Hepatocyte (in vitro differentiated cells): ENCODE data around the gene MIEN1.

ENCODE experiments used
- EZH2 ChIP-seq: fragments of 200-600 bp; sonication (generic); IDR thresholded peaks from 2 replicates; pipeline ENCODE4 v1.6.1; 2016; ENCODE audit warnings: antibody characterized with exemption, mild to moderate bottlenecking, borderline replicate concordance
- EZH2phosphoT487 ChIP-seq: fragments of 200-600 bp; sonication (generic); IDR thresholded peaks from one replicate; pipeline ENCODE4 v1.6.1; 2018; ENCODE audit warnings: antibody characterized with exemption, mild to moderate bottlenecking, low read depth, moderate library complexity; ENCODE audit not compliant: unreplicated experiment, severe bottlenecking
- TF ChIP-seq, protein P1 (sequence below): fragments of 200-600 bp; sonication (generic); IDR thresholded peaks from 2 replicates; pipeline ENCODE4 v1.5.1; 2016; ENCODE audit warnings: antibody characterized with exemption, mild to moderate bottlenecking; ENCODE audit not compliant: poor library complexity

DNA sequence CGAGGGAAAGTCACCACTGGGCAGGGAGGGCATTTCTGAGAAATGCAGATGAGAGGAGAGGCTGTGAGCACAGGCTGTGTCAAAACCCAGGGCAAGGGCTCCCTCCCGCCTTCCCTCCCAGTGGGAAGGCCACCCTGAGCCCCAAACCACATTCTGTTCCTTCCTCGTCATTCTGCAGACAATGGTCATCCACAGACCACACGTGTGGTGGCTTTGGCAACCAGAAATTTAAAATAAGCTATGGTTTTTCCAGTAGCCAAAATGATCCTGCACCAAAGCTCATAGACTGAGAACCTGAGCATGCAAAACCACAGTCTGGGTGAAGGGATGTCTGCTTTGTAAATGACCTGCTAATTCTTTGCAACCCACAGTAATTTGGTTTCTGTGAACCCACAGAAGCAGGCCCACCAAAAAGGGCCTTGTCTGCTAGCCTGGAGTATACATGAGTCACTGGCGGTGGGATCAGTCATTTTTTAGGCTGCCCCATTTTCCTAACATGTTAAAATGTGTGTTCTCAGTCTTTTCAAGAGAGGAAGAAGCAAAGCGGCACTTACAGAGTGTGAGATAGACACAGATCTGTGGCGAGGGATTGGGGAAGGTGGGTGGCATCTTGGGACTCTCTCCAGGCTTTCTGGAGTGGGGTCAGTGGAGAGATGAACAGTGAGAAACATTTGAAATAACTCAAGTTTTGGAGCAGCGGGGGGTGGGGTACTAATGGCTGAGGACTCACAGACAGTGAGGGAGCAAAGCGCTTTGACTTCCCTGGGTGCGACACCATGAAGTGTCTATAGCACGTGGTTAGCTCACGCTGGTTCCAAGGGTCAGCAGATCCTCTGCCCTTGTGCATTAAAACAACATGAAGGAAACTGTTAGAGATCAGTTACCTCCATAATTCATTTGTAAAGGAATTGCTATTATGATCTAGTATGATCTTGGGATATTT is 27.9 kb upstream of the MIEN1 start:
- TF ChIP-seq, protein P1, sequence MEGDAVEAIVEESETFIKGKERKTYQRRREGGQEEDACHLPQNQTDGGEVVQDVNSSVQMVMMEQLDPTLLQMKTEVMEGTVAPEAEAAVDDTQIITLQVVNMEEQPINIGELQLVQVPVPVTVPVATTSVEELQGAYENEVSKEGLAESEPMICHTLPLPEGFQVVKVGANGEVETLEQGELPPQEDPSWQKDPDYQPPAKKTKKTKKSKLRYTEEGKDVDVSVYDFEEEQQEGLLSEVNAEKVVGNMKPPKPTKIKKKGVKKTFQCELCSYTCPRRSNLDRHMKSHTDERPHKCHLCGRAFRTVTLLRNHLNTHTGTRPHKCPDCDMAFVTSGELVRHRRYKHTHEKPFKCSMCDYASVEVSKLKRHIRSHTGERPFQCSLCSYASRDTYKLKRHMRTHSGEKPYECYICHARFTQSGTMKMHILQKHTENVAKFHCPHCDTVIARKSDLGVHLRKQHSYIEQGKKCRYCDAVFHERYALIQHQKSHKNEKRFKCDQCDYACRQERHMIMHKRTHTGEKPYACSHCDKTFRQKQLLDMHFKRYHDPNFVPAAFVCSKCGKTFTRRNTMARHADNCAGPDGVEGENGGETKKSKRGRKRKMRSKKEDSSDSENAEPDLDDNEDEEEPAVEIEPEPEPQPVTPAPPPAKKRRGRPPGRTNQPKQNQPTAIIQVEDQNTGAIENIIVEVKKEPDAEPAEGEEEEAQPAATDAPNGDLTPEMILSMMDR = no peak
- TF ChIP-seq EZH2 (no peak), EZH2phosphoT487 (no peak)
